ENCODE data around the gene ZNF678. TPM values are rescaled to one million over a fixed set of nuclear protein-coding genes. Genes with fewer than 3 reads are reported as not detected.

Gene ZNF678
- total RNA-seq, 1 donor from 2014 or later, result 15.2 TPM

- Histone ChIP-seq H3K36me3 (no peaks in the 10 kb centered on the region), H3K4me3 (no peak overlapping the region), H3K27ac (no peak overlapping the region), H3K4me1 (peaks cover 8% of the 10 kb centered on the region), H3K9me3 (no peaks in the 10 kb centered on the region), H3K27me3 (no peaks in the 10 kb centered on the region)
- TF ChIP-seq CTCF (IDR thresholded peaks at IDR 0.05) (no peak), POLR2A (IDR thresholded peaks at IDR 0.05) (no peak), POLR2AphosphoS5 (IDR thresholded peaks at IDR 0.05; ENCODE audit: insufficient read depth in 1 of 2, low read depth in 1 of 2) (no peak)
- intact Hi-C loops (cut with DNase I), result no loop called here
- DNase-seq (ENCODE audit: extremely low spot score in 2 of 2), result no peak
Observed at GRCh38 chr1:227556288-227556687, 7.1 kb upstream of the ZNF678 start.

GRCh38 chr1:227557962-227558725 is 5.2 kb upstream of the ZNF678 start:
- Histone ChIP-seq H3K36me3 (no peaks in the 10 kb centered on the region), H3K9me3 (no peaks in the 10 kb centered on the region), H3K27ac (no peak overlapping the region), H3K27me3 (no peaks in the 10 kb centered on the region), H3K4me3 (no peak overlapping the region), H3K4me1 (peaks cover 8% of the 10 kb centered on the region)
- intact Hi-C loops (cut with DNase I), result no loop called here
- DNase-seq (ENCODE audit: extremely low spot score in 2 of 2), result no peak
- no peak for TF ChIP-seq CTCF (IDR thresholded peaks at IDR 0.05)
- no peak for TF ChIP-seq POLR2A (IDR thresholded peaks at IDR 0.05)
- TF ChIP-seq POLR2AphosphoS5 (IDR thresholded peaks at IDR 0.05; ENCODE audit: insufficient read depth in 1 of 2, low read depth in 1 of 2), result no peak

- peak in 1 of 2 donors; percentile 13 for TF ChIP-seq POLR2A (IDR thresholded peaks at IDR 0.05)
- no peak for TF ChIP-seq CTCF (IDR thresholded peaks at IDR 0.05)
- intact Hi-C loops (cut with DNase I), result no loop called here
- Histone ChIP-seq H3K27me3 (no peaks in the 10 kb centered on the region), H3K27ac (no peak overlapping the region), H3K4me1 (peaks cover 8% of the 10 kb centered on the region), H3K36me3 (no peaks in the 10 kb centered on the region), H3K4me3 (no peak overlapping the region), H3K9me3 (no peaks in the 10 kb centered on the region)
- DNase-seq (ENCODE audit: extremely low spot score in 2 of 2), result no peak
Observed at GRCh38 chr1:227558732-227559262, 4.6 kb upstream of the ZNF678 start.

GRCh38 chr1:227559499-227559898 is 3.9 kb upstream of the ZNF678 start:
- Histone ChIP-seq H3K4me3 (no peak overlapping the region), H3K36me3 (no peaks in the 10 kb centered on the region), H3K4me1 (peaks cover 14% of the 10 kb centered on the region), H3K27ac (no peak overlapping the region), H3K9me3 (no peaks in the 10 kb centered on the region), H3K27me3 (no peaks in the 10 kb centered on the region)
- no peak for DNase-seq (ENCODE audit: extremely low spot score in 2 of 2)
- no peak for TF ChIP-seq POLR2A (IDR thresholded peaks at IDR 0.05)
- no peak for TF ChIP-seq CTCF (IDR thresholded peaks at IDR 0.05)
- no peak for TF ChIP-seq POLR2AphosphoS5 (IDR thresholded peaks at IDR 0.05; ENCODE audit: insufficient read depth in 1 of 2, low read depth in 1 of 2)
- intact Hi-C loops (cut with DNase I), result no loop called here

GRCh38 chr1:227559926-227560325 is 3.4 kb upstream of the ZNF678 start:
- intact Hi-C loops (cut with DNase I), result no loop called here
- Histone ChIP-seq H3K4me1 (peaks cover 19% of the 10 kb centered on the region), H3K9me3 (no peaks in the 10 kb centered on the region), H3K36me3 (no peaks in the 10 kb centered on the region), H3K27me3 (no peaks in the 10 kb centered on the region), H3K27ac (no peak overlapping the region), H3K4me3 (no peak overlapping the region)
- TF ChIP-seq CTCF (IDR thresholded peaks at IDR 0.05), result no peak
- no peak for DNase-seq (ENCODE audit: extremely low spot score in 2 of 2)
